Effector CD4-positive, alpha-beta T cell (primary cell): Measurements from ENCODE around the gene SLC39A9.
"Not testable (repeated sequence)": the region's sequence is repeated elsewhere in the genome, so short reads cannot be mapped to it uniquely, and the experiment has no call there.

Experiments
- DNase-seq: peaks from one replicate; pipeline ENCODE4 v3.0.0-alpha.2; 2020

SLC39A9 gene

GRCh38 chr14:69479696-69480095 is 81.2 kb downstream of the SLC39A9 start:
- DNase-seq, result no peak

DNA sequence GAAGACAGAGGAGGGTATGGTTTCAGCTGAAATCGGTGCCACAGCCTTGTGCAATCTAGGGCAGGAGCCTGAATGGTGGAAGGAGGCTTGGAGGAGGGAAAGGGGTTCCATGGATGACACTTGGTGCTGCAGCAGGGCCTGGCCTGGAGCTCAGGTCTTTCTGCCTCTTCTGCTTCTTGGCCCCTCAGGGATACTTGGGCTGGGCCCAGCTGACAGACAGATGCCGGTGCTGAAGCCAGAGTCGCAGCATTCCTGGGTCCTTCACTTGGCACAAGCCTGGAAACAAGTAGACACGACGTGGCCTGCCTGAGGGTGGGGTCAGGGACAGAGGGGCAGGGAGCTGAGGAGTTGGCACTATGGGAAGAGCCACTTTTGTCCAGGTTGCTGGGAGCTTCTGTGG is 81.6 kb downstream of the SLC39A9 start:
- DNase-seq, result no peak

GRCh38 chr14:69481815-69482568 is 83.5 kb downstream of the SLC39A9 start:
- DNase-seq, result no peak

DNA sequence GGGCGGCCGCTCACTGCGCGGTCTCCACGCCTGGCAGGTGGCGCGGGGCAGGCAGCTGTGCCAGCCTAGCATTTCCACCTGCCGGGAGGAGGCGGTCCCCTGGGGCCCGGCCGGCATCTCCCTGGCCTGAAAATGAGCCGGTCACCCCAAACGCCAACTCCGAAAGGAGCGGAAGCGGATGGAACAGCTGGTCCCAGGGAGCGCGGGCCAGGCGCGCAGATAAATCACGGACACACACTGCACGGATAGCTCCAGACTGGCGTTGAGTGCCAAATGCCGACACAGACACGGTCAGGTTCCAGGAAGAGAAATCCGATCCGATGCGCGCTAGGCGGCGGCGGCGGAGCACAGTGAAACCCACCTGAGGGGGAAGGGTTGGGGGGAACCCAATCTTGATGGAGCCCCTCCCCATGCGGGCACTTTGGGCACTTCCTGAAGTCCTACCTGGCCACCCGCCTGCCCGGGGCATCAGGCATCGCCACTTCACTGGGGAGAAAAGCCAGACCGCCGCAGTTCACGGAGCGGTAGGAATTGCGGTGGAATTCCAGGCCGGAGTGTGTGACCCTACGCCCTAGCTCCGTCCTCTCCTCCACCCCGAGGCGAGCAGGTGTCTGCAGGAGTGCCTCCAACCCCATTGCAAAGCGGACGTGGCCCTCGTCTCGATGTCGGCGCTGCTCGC is 85.4 kb downstream of the SLC39A9 start:
- no peak for DNase-seq

DNA sequence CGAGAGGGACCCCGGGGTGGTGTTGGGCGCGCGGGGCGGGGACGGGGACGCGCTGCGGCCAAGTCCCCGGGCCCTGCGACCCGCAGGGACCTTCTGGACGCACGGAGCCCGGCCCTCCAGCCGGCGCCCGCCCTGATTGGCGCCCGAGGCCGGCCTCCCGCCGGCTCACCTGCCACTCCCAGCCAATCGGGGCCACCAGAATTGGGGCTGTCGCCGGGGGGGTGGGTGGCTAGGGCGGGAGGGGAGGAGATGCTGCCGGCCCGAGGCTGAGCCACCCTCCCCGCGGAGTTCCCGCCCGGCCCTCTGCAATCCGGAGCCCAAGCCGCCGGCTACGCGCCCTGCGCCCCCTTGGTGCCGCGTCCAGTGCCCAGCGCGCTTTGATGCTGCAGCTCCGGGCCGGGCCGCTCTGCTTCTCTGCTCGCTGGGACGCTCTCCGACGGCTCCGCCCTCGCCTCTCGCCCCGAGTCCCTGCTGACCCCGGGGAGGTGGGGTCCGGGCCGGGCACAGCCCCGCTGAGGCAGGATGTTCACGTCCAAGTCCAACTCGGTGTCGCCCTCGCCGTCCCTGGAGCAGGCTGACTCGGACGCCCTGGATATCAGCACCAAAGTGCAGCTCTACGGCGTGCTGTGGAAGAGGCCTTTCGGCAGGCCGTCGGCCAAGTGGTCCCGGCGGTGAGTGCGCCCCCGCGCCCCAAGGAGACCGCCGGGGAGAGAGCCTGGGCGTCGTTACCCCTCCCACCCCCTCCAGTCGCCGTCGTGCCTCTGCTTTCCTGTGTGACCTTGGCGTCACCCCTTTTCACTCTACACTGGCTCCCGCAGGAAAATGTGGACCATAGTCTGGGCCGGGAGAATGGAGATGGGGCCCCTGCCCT is 86.2 kb downstream of the SLC39A9 start, which contains the start of gene PLEKHD1:
PLEKHD1 (plus strand) TSS at position 285 of the 871 bp plus-strand sequence; CDS start at position 523, 238 bp downstream.
- DNase-seq, result no peak

DNA sequence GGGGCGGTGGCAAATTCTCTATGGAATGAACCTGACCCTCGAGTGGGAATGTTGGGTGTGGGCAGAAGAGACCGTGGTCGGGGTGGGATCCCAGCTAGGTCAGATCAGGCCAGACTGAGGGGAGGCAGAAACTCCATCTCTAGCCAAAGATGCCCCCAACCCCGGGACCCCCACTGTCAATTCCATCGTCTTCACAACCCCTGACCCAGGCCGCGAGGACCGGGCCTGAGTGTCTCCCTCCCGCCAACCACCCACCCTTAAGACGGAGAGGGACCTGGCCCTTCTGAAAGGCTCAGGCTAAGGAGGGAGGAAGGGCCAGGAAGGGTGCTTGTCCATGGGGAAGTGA is 86.8 kb downstream of the SLC39A9 start:
- DNase-seq, result no peak

- DNase-seq, result no peak
These were observed 87.2 kb downstream of the SLC39A9 start for GRCh38 chr14:69485701-69486100.

DNA sequence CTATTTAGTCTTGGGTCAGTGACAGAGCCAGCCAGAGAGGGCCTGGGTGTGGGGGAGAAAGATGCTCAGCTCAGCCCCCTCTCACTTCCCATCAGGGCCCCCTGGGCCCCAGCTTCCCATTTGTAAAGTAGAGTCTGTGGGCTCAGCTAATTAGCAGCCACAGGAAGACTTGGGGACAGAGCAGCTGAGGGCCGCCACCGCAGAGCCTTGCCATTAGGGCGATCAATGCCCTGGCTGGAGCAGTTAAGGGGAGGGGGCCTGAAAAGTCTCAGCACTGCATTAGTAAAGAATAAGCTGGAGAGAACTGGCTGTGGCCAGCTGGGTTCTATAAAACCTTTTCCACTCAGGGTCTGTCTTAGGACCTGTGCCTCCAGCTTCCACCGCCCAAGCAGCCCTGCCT is 88.7 kb downstream of the SLC39A9 start:
- no peak for DNase-seq

DNA sequence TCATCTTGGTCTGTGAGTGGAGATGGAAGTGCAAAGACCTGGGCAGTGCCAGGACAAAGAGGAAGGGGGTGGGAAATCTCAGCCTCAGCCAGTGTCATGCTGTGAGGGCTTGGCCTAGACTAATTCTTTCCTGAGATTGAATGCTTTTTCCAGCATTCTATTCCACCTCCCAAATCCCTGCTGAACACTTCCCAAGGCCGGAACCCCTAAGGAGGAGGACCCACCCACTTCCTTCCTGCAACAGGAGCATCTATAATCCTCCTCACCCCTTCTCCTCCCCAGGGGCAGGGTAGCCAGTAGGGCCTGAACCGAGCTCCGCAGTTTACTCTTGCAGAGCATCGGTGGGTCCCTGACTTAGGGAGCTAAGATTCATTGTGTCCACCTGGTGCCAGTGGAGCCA is 89.3 kb downstream of the SLC39A9 start:
- DNase-seq, result no peak

- no peak for DNase-seq
These were observed 91.0 kb downstream of the SLC39A9 start for GRCh38 chr14:69489495-69489894.

- DNase-seq, result no peak
These were observed 91.9 kb downstream of the SLC39A9 start for GRCh38 chr14:69490219-69490918.

GRCh38 chr14:69491193-69491592 is 92.7 kb downstream of the SLC39A9 start:
- no peak for DNase-seq

- no peak for DNase-seq
These were observed 94.5 kb downstream of the SLC39A9 start for GRCh38 chr14:69493038-69493437.

GRCh38 chr14:69493791-69494190 is 95.3 kb downstream of the SLC39A9 start:
- DNase-seq, result no peak

DNA sequence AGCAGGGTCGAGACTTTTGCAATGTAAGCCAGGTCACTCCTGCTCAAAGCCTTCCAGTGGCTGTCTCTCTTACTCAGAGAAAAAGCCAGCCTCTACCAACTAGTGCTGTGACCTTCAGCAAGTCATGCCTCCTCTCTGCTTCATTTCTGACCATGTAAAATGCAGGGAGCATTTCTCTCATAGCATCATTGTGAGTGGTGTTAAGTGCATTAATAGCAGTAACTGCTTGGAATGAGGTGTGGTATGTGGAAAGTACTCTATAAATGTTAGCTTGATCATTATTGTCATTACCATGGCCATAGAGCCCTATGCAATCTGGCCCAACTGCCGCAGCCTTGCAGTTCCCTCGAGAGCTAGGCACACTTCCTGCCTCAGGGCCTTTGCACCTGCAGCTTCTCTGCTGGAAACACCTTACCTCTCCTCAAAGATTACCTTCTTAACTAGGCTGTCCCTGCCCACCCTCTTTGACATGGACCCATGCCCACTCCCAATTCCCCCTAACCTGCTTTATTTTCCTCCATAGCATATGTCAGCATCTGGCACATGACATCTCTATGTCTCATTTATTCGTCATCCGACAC is 96.9 kb downstream of the SLC39A9 start:
- DNase-seq, result no peak

DNA sequence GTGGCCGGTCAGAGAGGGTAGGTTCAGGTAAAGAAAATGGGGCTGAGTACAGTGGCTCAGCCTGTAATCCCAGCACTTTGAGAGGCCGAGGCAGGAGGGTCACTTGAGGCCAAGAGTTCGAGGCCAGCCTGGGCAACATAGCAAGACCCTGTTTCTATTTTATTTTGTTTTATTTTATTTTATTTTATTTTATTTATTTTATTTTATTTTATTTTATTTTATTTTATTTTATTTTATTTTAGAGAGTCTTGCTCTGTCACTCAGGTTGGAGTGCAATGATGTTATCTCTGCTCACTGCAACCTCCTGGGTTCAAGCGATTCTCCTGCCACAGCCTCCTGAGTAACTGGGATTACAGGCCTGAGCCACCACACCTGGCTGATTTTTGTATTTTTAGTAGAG is 99.4 kb downstream of the SLC39A9 start:
- DNase-seq, result not testable (repeated sequence)

GRCh38 chr14:69498286-69498685 is 99.8 kb downstream of the SLC39A9 start:
- not testable (repeated sequence) for DNase-seq

DNA sequence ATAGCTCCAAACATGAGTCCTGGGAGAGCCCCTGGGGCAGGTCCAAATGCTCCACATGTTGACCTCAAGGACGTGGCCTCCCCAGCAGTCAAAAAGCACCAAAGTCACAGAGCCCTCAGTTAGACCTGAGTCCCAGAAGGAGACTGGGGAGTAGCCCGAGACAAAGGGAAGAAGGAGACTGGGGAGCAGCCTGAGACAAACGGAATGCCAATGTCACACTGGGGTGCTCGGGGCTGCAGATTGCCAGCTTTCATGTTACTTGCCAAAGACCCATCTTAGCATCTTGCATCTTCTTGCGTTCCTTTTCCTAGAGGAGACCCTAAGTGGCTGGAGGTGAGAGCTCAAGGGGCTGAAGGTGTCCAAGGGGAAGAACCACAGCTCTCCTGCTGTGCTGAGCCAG is 100.9 kb downstream of the SLC39A9 start:
- DNase-seq, result no peak

DNA sequence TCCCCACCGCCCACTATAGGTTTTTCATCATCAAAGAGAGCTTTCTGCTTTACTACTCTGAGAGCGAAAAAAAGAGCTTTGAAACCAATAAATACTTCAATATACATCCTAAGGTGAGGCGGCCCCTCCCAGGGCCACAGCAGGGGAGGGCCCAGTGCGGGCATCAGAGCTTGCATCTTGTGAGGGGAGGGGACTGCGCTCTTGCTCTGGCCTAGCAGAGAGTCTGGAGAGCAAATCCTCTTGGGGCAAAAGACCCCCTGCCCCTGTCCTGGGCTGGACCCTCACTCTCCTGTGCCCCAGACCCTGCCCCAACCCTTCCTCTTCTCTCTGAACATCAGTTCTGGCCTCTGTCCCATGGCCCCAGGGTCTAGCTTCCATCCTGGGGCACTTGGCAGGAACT is 101.6 kb downstream of the SLC39A9 start:
- DNase-seq, result no peak

- no peak for DNase-seq
These were observed 102.2 kb downstream of the SLC39A9 start for GRCh38 chr14:69500736-69501135.

- DNase-seq, result no peak
These were observed 102.9 kb downstream of the SLC39A9 start for GRCh38 chr14:69501423-69501838.

DNA sequence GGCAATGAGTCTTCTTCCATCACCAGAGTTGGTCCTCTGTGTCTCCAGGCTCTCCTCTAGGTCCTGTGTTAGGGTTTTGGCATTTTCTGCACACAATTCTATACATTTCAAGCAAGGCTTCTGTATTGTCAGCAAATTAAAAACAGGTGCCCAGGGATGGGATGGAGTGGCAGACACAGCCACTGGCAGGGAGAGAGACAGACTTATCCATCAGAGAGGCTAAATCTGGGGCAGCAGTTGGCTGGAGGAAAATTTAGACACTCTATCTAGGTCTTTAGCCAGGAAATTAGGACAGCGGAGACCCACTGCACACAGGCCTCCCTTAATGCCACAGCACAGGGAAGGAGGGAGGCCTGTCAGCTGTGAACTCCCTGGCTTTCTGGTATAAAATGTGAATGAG is 106.3 kb downstream of the SLC39A9 start:
- no peak for DNase-seq
